A204.1 (cell line): ENCODE data around the gene NPFFR1.
"Not testable (repeated sequence)": the region's sequence is repeated elsewhere in the genome, so short reads cannot be mapped to it uniquely, and the experiment has no call there.

Experiments used
- FAIRE-seq: peaks from 2 replicates; lab custom pipeline; 2012; peaks lifted over from hg19 to GRCh38; lab: Jason Lieb, UNC

Gene NPFFR1

GRCh38 chr10:70255329-70256299, 28.2 kb downstream of the NPFFR1 start:
- FAIRE-seq = no peak

- FAIRE-seq = no peak
Observed at GRCh38 chr10:70254778-70255328, 29.0 kb downstream of the NPFFR1 start.

- no peak for FAIRE-seq
Observed at GRCh38 chr10:70253878-70254765, 29.7 kb downstream of the NPFFR1 start.

- no peak for FAIRE-seq
Observed at GRCh38 chr10:70250961-70251680, 32.7 kb downstream of the NPFFR1 start.

- FAIRE-seq = no peak
Observed at GRCh38 chr10:70247360-70247759, 36.4 kb downstream of the NPFFR1 start.

GRCh38 chr10:70241081-70241480, 42.7 kb downstream of the NPFFR1 start:
- FAIRE-seq = no peak

GRCh38 chr10:70239986-70240385, 43.8 kb downstream of the NPFFR1 start:
- not testable (repeated sequence) for FAIRE-seq

- not testable (repeated sequence) for FAIRE-seq
Observed at GRCh38 chr10:70239077-70239976, 44.5 kb downstream of the NPFFR1 start.

GRCh38 chr10:70237958-70238536, 45.8 kb downstream of the NPFFR1 start:
- not testable (repeated sequence) for FAIRE-seq

- FAIRE-seq = no peak
Observed at GRCh38 chr10:70234668-70235447, 48.9 kb downstream of the NPFFR1 start.

- no peak for FAIRE-seq
Observed at GRCh38 chr10:70233939-70234300, 49.9 kb downstream of the NPFFR1 start.

- no peak for FAIRE-seq
Observed at GRCh38 chr10:70233109-70233938, 50.5 kb downstream of the NPFFR1 start, which contains the start of gene PPA1. Gene PPA1, minus strand, starts transcription at chr10:70233429. Its CDS starts 102 bp downstream, at chr10:70233327.

- FAIRE-seq = no peak
Observed at GRCh38 chr10:70232859-70233108, 51.0 kb downstream of the NPFFR1 start.

GRCh38 chr10:70232155-70232858, 51.5 kb downstream of the NPFFR1 start:
- FAIRE-seq = no peak

GRCh38 chr10:70228491-70228890, 55.3 kb downstream of the NPFFR1 start:
- FAIRE-seq = no peak

GRCh38 chr10:70227548-70228320, 56.1 kb downstream of the NPFFR1 start:
- no peak for FAIRE-seq

- no peak for FAIRE-seq
Observed at GRCh38 chr10:70223728-70224127, 60.1 kb downstream of the NPFFR1 start.
